ENCODE results near the gene GGA2. TPM values are rescaled to one million over a fixed set of nuclear protein-coding genes. Genes with fewer than 3 reads are reported as not detected.
"Not testable (repeated sequence)": the region's sequence is repeated elsewhere in the genome, so short reads cannot be mapped to it uniquely, and the experiment has no call there.

The GGA2 gene
- total RNA-seq, 1 experiment from 2014 or later, result 28.0 TPM

DNA sequence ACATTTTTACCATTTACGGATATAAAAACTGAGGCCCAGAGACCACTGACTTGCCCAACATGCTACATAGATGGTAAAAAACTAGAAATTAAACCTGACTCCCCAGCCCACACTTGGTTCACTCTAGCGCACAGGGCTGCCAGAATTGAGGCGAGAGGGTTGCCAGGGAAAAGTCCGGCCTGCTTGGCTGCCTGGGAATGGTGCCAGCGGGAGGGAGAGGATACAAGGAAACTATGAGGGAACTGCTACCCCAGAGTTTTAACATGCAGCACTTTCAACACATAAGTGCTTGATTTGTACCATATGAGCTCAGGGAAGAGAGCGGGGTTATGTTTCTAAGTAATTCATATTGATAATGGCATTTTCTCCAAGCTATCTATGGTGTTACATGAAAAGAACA, 47.3 kb downstream of the GGA2 start:
- not testable (repeated sequence) for H3K27me3 ChIP-seq (replicated peaks); H3K27ac ChIP-seq; H3K4me3 ChIP-seq; H3K9me3 ChIP-seq (replicated peaks)
- peaks cover 17% of the 10 kb centered on the region for H3K4me1 ChIP-seq (replicated peaks)
- peak in 1 of 2 experiments; percentile 11 for DNase-seq (ENCODE audit: low read depth in 1 of 2, low spot score in 2 of 2)
- H3K36me3 ChIP-seq, result peaks cover 31% of the 10 kb centered on the region

DNA sequence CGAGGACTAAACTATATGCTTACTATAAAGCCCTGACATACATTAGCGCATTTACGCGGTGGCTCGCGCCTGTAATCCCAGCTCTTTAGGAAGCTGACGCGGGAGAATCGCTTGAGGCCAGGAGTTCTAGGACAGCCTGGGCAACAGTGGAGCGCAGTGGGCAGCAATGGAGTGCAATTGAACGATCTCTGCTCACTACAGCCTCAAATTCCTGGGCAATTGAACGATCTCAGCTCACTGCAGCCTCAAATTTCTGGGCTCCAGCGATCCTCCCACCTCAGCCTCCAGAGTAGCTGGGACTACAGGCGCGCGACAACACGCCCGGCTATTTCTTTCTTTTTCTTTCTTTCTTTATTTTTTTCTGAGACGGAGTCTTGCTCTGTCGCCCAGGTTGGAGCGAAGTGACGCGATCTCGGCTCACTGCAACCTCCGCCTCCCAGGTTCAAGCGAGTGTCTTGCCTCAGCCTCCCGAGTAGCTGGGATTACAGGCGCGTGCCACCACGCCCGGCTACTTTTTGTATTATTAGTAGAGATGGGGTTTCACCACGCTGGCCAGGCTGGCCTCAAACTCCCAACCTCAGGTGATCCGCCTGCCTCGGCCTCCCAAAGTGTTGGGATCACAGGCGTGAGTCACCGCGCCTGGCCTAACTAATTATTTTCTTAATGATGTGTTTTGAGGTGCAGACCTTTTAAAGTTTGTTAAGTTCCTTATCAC, 56.8 kb downstream of the GGA2 start:
- H3K9me3 ChIP-seq (replicated peaks), result no peaks in the 10 kb centered on the region
- peak overlapping the region; percentile 74 for H3K4me3 ChIP-seq
- peaks cover 12% of the 10 kb centered on the region for H3K4me1 ChIP-seq (replicated peaks)
- H3K36me3 ChIP-seq, result peaks cover 3% of the 10 kb centered on the region; the same call in 1 of the 2 replicates
- no peaks in the 10 kb centered on the region for H3K27me3 ChIP-seq (replicated peaks)
- peak overlapping the region; percentile 45; the same call in 1 of the 2 replicates for H3K27ac ChIP-seq
- no peak for DNase-seq (ENCODE audit: low read depth in 1 of 2, low spot score in 2 of 2)

DNA sequence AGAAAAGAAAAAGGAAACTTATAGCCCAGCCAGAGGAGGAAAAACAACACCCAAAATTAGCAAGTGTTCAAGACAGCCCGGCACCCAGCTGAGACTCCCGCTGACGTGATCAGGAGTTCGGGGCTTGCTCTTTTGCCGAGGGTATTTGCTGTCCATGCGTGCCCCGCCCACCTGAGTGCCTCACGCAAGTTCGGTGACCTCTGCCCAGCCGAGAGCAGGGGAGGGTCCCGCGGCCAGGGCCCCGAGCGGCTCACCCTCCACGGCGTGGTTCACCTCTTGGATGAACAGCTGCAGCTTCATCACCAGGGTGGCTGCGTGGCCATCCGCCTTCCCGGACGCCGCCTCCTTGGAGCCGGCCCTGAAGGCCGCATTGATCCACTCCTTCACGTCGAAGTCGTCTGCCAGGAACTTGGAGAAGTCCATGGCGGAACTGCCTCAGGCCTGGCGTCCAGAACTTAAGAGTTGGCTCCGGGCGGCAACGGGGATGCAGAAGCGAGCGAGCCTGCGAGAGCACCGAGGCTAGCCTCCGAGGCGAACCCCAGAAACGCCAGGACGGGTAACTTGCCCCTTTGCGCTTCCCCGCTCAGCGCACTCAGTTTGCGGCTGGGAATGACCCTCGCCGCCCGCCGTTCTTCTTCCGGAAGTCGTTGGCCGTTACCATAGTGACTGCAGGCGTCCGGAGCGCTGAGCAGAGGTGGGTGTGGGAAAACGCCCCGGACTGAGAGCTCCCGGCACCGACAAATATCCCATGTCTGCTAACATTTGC, 57.5 kb downstream of the GGA2 start, which contains the start of gene COG7:
COG7 (minus strand) TSS at position 618 of the 766 bp plus-strand sequence; CDS start at position 423, 195 bp downstream.
- Histone ChIP-seq H3K9me3 (replicated peaks) (no peaks in the 10 kb centered on the region), H3K4me3 (peak within 1 kb of the TSS; percentile 74), H3K36me3 (peaks cover 3% of the 10 kb centered on the region; the same call in 1 of the 2 replicates), H3K4me1 (replicated peaks) (peaks cover 19% of the 10 kb centered on the region), H3K27me3 (replicated peaks) (no peaks in the 10 kb centered on the region), H3K27ac (peak within 1 kb of the TSS; percentile 45)
- DNase-seq (ENCODE audit: low read depth in 1 of 2, low spot score in 2 of 2), result peak; percentile 89 to 92

DNA sequence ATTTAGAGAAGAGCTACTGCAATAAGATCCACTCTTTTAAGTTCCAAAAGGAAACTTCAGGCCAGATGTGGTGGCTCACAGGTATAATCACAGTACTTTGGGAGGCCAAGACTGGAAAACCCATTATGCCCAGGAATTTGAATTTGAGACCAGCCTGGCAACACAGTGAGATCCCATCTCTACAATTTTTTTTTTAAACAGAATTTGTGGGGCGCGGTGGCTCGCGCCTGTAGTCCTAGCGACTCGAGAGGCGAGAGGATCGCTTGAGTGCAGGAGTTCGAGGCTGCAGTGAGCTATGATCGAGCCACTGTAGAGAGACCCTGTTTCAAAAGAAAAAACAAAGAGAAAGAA, 58.1 kb downstream of the GGA2 start:
- DNase-seq (ENCODE audit: low read depth in 1 of 2, low spot score in 2 of 2), result no peak

DNA sequence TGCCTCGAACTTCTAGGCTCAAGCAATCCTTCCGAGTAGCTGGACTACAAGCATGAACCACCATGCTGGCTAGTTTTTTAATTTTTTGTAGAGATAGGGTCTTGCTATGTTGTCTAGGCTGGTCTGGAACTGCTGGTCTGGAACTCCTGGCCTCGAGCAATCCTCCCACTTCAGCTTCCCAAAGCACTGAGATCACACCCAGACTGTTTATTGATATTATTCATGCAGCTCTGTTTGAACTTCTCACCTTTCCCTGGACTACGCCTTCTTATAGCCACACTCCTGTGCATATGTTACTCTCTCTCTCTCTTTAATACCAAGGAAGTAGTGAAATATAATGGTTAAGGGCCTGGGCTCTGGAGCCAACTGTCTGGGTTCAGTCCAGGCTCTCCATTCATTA, 61.9 kb downstream of the GGA2 start:
- DNase-seq (ENCODE audit: low read depth in 1 of 2, low spot score in 2 of 2), result no peak
- Histone ChIP-seq H3K27me3 (replicated peaks) (no peaks in the 10 kb centered on the region), H3K4me3 (no peak overlapping the region), H3K27ac (no peak overlapping the region), H3K4me1 (replicated peaks) (peaks cover 15% of the 10 kb centered on the region), H3K36me3 (peaks cover 21% of the 10 kb centered on the region), H3K9me3 (replicated peaks) (no peaks in the 10 kb centered on the region)

More for the DNA sequence above, 58.1 kb downstream of the GGA2 start:
- H3K27me3 ChIP-seq (replicated peaks), result no peaks in the 10 kb centered on the region
- no peaks in the 10 kb centered on the region for H3K9me3 ChIP-seq (replicated peaks)
- H3K36me3 ChIP-seq, result peaks cover 3% of the 10 kb centered on the region; the same call in 1 of the 2 replicates
- peak overlapping the region; percentile 74 for H3K4me3 ChIP-seq
- peaks cover 19% of the 10 kb centered on the region for H3K4me1 ChIP-seq (replicated peaks)
- peak overlapping the region; percentile 45; the same call in 1 of the 2 replicates for H3K27ac ChIP-seq

DNA sequence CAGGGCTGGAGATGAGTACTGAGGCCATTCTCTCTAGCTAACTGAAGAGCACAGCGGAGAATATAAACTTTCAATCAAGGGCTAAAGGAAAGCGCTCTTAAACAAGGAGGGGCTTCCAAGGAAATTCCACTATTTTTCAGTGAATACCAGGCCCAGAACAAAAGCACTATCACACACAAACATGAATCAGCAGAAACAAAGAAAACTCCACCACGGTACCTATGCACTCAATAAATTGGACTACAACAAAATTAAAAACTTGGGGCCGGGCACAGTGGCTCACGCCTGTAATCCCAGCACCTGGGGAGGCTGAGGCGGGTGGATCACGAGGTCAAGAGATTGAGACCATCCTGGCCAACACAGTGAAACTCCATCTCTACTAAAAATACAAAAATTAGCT, 72.8 kb downstream of the GGA2 start:
- not testable (repeated sequence) for H3K27me3 ChIP-seq (replicated peaks); DNase-seq (ENCODE audit: low read depth in 1 of 2, low spot score in 2 of 2); H3K4me3 ChIP-seq; H3K9me3 ChIP-seq (replicated peaks); H3K27ac ChIP-seq; H3K4me1 ChIP-seq (replicated peaks)
- H3K36me3 ChIP-seq, result peaks cover 36% of the 10 kb centered on the region

DNA sequence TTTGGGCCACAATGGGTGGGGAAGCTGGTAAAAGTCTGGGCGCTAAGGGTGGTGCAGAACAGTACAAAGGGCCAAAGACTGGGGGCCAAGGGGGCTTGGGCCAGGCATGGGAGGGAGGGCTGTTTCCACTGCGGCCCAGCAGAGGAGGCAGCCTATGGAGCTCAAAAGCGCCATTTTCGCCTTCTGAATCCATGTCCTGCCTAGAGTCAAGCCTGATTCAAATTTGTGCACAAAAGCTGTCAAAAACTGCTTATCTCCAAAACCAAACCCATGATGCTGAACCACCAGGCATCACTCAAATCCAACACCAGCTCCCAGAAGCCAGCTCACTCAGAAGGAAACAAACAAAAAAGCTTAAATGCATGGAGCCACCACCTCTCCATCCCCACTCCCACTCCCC, 73.3 kb downstream of the GGA2 start:
- H3K4me1 ChIP-seq (replicated peaks), result no peaks in the 10 kb centered on the region
- H3K27me3 ChIP-seq (replicated peaks), result no peaks in the 10 kb centered on the region
- DNase-seq (ENCODE audit: low read depth in 1 of 2, low spot score in 2 of 2), result no peak
- no peak overlapping the region for H3K27ac ChIP-seq
- peaks cover 38% of the 10 kb centered on the region for H3K36me3 ChIP-seq
- H3K9me3 ChIP-seq (replicated peaks), result no peaks in the 10 kb centered on the region
- no peak overlapping the region for H3K4me3 ChIP-seq

DNA sequence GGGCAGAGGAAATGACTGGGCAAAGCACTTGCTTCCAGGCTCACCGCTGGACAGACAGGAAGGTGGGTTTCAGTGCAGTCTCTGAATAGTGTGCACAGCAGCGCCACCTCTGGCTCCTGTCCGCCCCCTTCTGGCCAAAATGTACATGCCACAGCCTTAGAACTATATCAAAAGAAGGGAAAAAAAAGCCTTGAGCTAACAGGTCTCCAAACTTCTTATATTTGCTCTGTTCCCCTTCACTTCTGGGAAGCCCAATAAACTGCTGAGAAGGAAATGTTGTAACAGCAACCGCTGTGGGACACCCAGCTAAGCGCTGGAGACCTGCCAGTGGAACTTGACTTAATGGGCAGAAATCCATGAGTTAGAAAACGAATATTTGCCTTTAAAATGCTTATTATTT, 74.8 kb downstream of the GGA2 start:
- peak; percentile 49 to 72 for DNase-seq (ENCODE audit: low read depth in 1 of 2, low spot score in 2 of 2)
- H3K36me3 ChIP-seq, result peaks cover 45% of the 10 kb centered on the region

DNA sequence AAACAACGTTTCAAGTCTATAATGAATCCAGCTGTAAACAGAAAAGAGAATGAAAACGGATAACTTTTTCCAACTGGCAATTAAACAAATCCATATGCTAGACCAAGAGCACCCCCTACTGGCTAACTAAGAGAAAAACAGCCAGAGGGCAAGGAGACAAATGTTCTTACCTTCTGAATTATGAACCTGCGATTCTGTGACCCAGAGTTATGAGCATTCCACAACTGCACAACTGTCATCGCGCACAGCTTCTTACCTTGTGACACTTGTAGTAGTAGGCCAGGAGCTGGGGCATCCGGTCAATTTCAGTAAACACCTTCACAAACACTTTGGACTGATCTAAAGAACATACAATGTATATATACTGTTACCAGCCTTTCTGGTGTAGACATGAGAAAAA, 75.9 kb downstream of the GGA2 start:
- Histone ChIP-seq H3K27ac (no peak overlapping the region), H3K4me1 (replicated peaks) (peaks cover 5% of the 10 kb centered on the region; the same call in 1 of the 2 replicates), H3K36me3 (peaks cover 49% of the 10 kb centered on the region), H3K27me3 (replicated peaks) (no peaks in the 10 kb centered on the region), H3K9me3 (replicated peaks) (no peaks in the 10 kb centered on the region), H3K4me3 (no peak overlapping the region)
- DNase-seq (ENCODE audit: low read depth in 1 of 2, low spot score in 2 of 2), result peak in 1 of 2 experiments; percentile 56

More for the DNA sequence above, 74.8 kb downstream of the GGA2 start:
- Histone ChIP-seq H3K9me3 (replicated peaks) (no peaks in the 10 kb centered on the region), H3K4me3 (no peak overlapping the region), H3K27me3 (replicated peaks) (no peaks in the 10 kb centered on the region), H3K4me1 (replicated peaks) (peaks cover 5% of the 10 kb centered on the region; the same call in 1 of the 2 replicates), H3K27ac (no peak overlapping the region)

DNA sequence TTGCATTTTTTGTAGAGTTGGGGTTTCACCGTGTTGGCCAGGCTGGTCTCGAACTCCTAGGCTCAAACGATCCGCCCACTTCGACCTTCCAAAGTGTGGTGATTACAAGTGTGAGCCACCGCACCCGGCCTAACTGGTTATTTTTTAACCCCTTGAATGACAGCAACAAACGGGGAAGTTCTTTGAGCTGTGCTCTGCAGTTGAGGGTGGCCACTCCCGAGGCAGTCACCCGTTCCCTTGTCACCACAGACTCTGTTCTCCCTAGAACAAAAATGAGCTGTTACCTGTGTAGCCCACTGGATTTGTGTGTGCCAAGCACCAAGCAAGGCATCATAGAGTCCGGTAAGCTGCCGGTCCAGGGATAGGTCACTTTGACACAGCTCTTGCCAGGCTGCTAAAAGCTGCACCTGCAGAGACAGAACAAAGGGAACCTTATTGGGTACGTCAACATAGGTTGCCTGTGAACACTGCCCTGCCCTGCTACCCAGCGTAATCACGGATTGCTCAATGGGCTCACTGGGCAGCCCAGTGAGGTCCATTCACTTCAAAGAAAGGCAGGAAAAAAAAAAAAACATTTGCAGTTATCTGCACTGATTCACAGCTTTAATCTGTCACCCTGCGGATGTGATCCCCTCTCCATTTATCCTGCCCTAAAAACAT, 76.9 kb downstream of the GGA2 start:
- Histone ChIP-seq H3K4me3 (no peak overlapping the region), H3K27ac (no peak overlapping the region), H3K9me3 (replicated peaks) (no peaks in the 10 kb centered on the region), H3K4me1 (replicated peaks) (peaks cover 5% of the 10 kb centered on the region; the same call in 1 of the 2 replicates), H3K27me3 (replicated peaks) (no peaks in the 10 kb centered on the region), H3K36me3 (peaks cover 48% of the 10 kb centered on the region)
- DNase-seq (ENCODE audit: low read depth in 1 of 2, low spot score in 2 of 2), result no peak

DNA sequence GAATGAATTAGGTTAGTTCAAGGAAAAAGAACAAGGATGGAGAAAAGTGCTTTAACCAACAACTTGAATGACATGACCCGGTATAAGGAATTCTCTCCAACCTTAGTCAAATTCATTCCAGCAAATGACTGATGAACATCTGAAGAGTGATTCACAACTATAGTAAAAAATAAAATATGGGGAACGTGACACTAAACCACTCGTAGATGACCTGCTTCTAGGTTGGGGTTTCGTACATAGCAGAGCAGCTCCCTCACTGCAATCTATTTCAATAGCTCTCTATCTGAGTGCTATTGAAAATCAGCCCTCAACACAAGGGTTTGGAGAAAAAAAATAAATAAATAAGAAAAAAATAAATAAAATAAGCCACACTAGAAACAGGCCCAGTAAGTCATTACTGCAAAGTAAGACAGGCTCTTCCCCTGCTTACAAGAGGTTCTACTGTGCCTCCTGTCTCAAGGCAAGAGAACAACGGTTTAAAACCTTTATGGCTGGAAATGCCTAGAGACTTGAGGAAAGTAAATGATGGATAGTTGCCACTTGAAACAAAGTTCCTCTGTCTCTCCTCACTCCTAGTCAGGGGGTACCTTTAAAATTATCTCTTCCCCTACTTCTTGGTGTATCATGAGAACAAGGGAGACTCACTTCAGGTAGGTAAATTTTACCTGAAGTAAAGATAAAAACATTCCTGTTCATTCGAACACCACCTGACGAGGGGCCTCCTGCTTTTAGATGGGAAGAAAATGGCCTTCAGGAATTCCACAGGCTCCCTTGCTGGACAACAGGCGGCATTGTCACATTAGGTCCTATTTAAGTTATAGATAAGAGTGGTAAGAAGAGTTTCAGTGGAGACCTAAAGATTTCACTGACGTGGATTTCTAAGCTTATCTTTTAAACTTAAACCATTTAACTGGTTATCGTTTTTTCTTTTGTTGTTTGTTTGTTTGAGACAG, 77.8 kb downstream of the GGA2 start:
- H3K27ac ChIP-seq, result no peak overlapping the region
- H3K27me3 ChIP-seq (replicated peaks), result no peaks in the 10 kb centered on the region
- no peaks in the 10 kb centered on the region for H3K9me3 ChIP-seq (replicated peaks)
- H3K4me1 ChIP-seq (replicated peaks), result peaks cover 5% of the 10 kb centered on the region; the same call in 1 of the 2 replicates
- H3K36me3 ChIP-seq, result peaks cover 46% of the 10 kb centered on the region
- no peak overlapping the region for H3K4me3 ChIP-seq
- no peak for DNase-seq (ENCODE audit: low read depth in 1 of 2, low spot score in 2 of 2)

DNA sequence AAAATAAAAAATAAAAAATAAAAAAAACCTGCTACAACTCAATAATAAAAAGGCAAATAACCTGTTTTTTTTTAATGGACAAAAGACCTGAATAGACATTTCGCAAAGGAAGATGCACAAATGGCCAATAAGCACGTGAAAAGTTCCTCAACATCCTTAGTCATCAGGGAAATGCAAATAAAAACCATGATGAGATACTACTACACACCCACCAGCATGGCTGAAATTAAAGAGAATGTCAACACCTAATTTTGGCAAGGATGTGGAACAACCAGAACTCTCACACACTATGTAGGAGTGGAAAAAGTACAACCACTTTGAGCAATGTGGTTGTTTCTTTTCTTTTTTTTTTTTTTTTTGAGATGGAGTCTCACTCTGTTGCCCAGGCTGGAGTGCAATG, 81.9 kb downstream of the GGA2 start:
- peaks cover 31% of the 10 kb centered on the region for H3K4me1 ChIP-seq (replicated peaks)
- no peak overlapping the region for H3K27ac ChIP-seq
- peaks cover 28% of the 10 kb centered on the region for H3K36me3 ChIP-seq
- no peak overlapping the region for H3K4me3 ChIP-seq
- DNase-seq (ENCODE audit: low read depth in 1 of 2, low spot score in 2 of 2), result no peak
- H3K27me3 ChIP-seq (replicated peaks), result no peaks in the 10 kb centered on the region
- no peaks in the 10 kb centered on the region for H3K9me3 ChIP-seq (replicated peaks)

Measured in SJSA1 (cell line).